ENCODE results near the gene PNKP.

- TF ChIP-seq, protein P1, sequence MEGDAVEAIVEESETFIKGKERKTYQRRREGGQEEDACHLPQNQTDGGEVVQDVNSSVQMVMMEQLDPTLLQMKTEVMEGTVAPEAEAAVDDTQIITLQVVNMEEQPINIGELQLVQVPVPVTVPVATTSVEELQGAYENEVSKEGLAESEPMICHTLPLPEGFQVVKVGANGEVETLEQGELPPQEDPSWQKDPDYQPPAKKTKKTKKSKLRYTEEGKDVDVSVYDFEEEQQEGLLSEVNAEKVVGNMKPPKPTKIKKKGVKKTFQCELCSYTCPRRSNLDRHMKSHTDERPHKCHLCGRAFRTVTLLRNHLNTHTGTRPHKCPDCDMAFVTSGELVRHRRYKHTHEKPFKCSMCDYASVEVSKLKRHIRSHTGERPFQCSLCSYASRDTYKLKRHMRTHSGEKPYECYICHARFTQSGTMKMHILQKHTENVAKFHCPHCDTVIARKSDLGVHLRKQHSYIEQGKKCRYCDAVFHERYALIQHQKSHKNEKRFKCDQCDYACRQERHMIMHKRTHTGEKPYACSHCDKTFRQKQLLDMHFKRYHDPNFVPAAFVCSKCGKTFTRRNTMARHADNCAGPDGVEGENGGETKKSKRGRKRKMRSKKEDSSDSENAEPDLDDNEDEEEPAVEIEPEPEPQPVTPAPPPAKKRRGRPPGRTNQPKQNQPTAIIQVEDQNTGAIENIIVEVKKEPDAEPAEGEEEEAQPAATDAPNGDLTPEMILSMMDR (IDR thresholded peaks at IDR 0.05): no peak
- TF ChIP-seq SOX15 (CRISPR knock-in tag; IDR thresholded peaks at IDR 0.05): no peak
- no peak for TF ChIP-seq CREM (CRISPR knock-in tag; IDR thresholded peaks at IDR 0.05)
- no peak for TF ChIP-seq ESRRA (CRISPR knock-in tag; IDR thresholded peaks at IDR 0.05; ENCODE audit: borderline replicate concordance)
- no peak for TF ChIP-seq IRF2 (CRISPR knock-in tag; IDR thresholded peaks at IDR 0.05; ENCODE audit: borderline replicate concordance, low read depth)
- TF ChIP-seq RELA (CRISPR knock-in tag; IDR thresholded peaks at IDR 0.05; ENCODE audit: borderline replicate concordance): no peak
- no peak for TF ChIP-seq ZNF396 (CRISPR knock-in tag; IDR thresholded peaks at IDR 0.05; ENCODE audit: borderline replicate concordance)
- TF ChIP-seq CREB1 (CRISPR knock-in tag; IDR thresholded peaks at IDR 0.05): no peak
- TF ChIP-seq MYBL2 (CRISPR knock-in tag; IDR thresholded peaks at IDR 0.05): no peak
- TF ChIP-seq USF2 (CRISPR knock-in tag; IDR thresholded peaks at IDR 0.05): no peak
- TF ChIP-seq ZNF121 (CRISPR knock-in tag; IDR thresholded peaks at IDR 0.05): no peak
- TF ChIP-seq MAX (CRISPR knock-in tag; IDR thresholded peaks at IDR 0.05): no peak
- no peak for TF ChIP-seq ZNF263 (CRISPR knock-in tag; IDR thresholded peaks at IDR 0.05; ENCODE audit: low read depth)
Observed at GRCh38 chr19:49864890-49865289, 2.5 kb downstream of the PNKP start.
